Endothelial cell of umbilical vein (primary cell): ENCODE measurements around the gene FAM181A. TPM values are rescaled to one million over a fixed set of nuclear protein-coding genes. Genes with fewer than 3 reads are reported as not detected.
A peak's percentile ranks its signal among the peaks of the same experiment; 100 is the strongest.

Experiments
- BruUV-seq: library from RNA; stranded (reverse); fragments of 400-500 nt; replicated peaks from 2 replicates; lab custom pipeline; 2021; lab: Mats Ljungman, UMichigan
- CTCF ChIA-PET: fragments of 300-600, 350-600 bp; sonication (Branson Sonifier 250); formaldehyde crosslinking; loops from one replicate; lab custom pipeline; 2021; ENCODE audit warnings: antibody characterized with exemption, inconsistent platforms; lab: Charles Lee
- POLR2A ChIA-PET: fragments of 300-600, 350-600 bp; sonication (Branson Sonifier 250); formaldehyde crosslinking; loops from one replicate; lab custom pipeline; 2021; ENCODE audit warnings: antibody characterized with exemption, inconsistent platforms; lab: Charles Lee
- DNase-seq: peaks from one replicate; pipeline ENCODE4 v3.0.0-alpha.2; 2011; ENCODE audit warnings: low read depth, low spot score
- FAIRE-seq: peaks from 2 replicates; lab custom pipeline; 2011; peaks lifted over from hg19 to GRCh38; lab: Jason Lieb, UNC
- H2AFZ ChIP-seq: 2 replicates; pipeline ENCODE4 v1.6.0; 2012; ENCODE audit warnings: low read depth, low read length, control low read depth, inconsistent platforms
- H3K27ac ChIP-seq: 2 replicates; pipeline ENCODE4 v1.5.1; 2011; ENCODE audit warnings: low read depth, mild to moderate bottlenecking, control low read depth, low read length, moderate library complexity; ENCODE audit not compliant: insufficient read depth
- H3K27me3 ChIP-seq, 2 experiments: 2 replicates each; pipeline versions ENCODE4 v1.6.0 to v1.6.1; 2011; ENCODE audit warnings: low read length in 2 of 2, mixed read lengths in 1 of 2; ENCODE audit not compliant: control insufficient read depth in 2 of 2, insufficient read depth in 2 of 2
- H3K36me3 ChIP-seq, 2 experiments: 2 replicates in 1 of 2; 3 replicates in 1 of 2; pipeline ENCODE4 v1.5.1; 2011; ENCODE audit warnings: low read length in 2 of 2, mild to moderate bottlenecking in 1 of 2, moderate library complexity in 1 of 2; ENCODE audit not compliant: control insufficient read depth in 2 of 2, insufficient read depth in 2 of 2; ENCODE audit errors: extremely low read depth in 1 of 2
- H3K4me1 ChIP-seq: 3 replicates; pipeline ENCODE4 v1.5.1; 2011; ENCODE audit warnings: mild to moderate bottlenecking, low read length; ENCODE audit not compliant: control insufficient read depth, insufficient read depth; ENCODE audit errors: extremely low read depth
- H3K4me2 ChIP-seq: 2 replicates; pipeline ENCODE4 v1.6.1; 2011; ENCODE audit warnings: low read length, control low read depth, mixed read lengths; ENCODE audit not compliant: insufficient read depth
- H3K4me3 ChIP-seq, 3 experiments: fragments of 200-600 bp in 1 of 3; sonication (generic), shearing (Covaris generic) in 1 of 3; replicated peaks in 1 of 3; 2 replicates each; pipeline ENCODE4 v1.5.1; 2011 to 2016; ENCODE audit warnings: control low read depth in 3 of 3, low read length in 3 of 3, mild to moderate bottlenecking in 2 of 3, inconsistent platforms in 1 of 3, low read depth in 1 of 3, moderate library complexity in 1 of 3; ENCODE audit not compliant: insufficient read depth in 1 of 3
- H3K79me2 ChIP-seq: 2 replicates; pipeline ENCODE4 v1.6.0; 2012; ENCODE audit warnings: low read length, inconsistent platforms; ENCODE audit not compliant: control insufficient read depth, insufficient read depth
- H3K9ac ChIP-seq: replicated peaks from 2 replicates; pipeline ENCODE3; 2011; ENCODE audit warnings: low read length, control low read depth; ENCODE audit not compliant: insufficient read depth; ENCODE audit errors: extremely low read depth
- H3K9me1 ChIP-seq: replicated peaks from 3 replicates; pipeline ENCODE4 v1.6.0; 2011; ENCODE audit warnings: mild to moderate bottlenecking, low read length; ENCODE audit not compliant: control insufficient read depth, insufficient read depth; ENCODE audit errors: extremely low read depth
- H3K9me3 ChIP-seq: replicated peaks from 2 replicates; pipeline ENCODE4 v1.5.1; 2012; ENCODE audit warnings: low read length, inconsistent platforms; ENCODE audit not compliant: control insufficient read depth, insufficient read depth
- H4K20me1 ChIP-seq: replicated peaks from 2 replicates; pipeline ENCODE3; 2011; ENCODE audit warnings: mild to moderate bottlenecking, low read length; ENCODE audit not compliant: control insufficient read depth, insufficient read depth; ENCODE audit errors: extremely low read depth
- CTCF ChIP-seq, 2 donors: IDR thresholded peaks; 1 replicate in 1 of 2; 2 replicates in 1 of 2; pipeline ENCODE4 v1.5.1; 2011; ENCODE audit warnings: low read length in 2 of 2, mild to moderate bottlenecking in 2 of 2, moderate library complexity in 2 of 2, control low read depth in 1 of 2, inconsistent platforms in 1 of 2, low read depth in 1 of 2; ENCODE audit not compliant: insufficient read depth in 1 of 2; ENCODE audit errors: extremely low read depth in 1 of 2
- EZH2 ChIP-seq: IDR thresholded peaks from 2 replicates; pipeline ENCODE4 v1.6.1; 2012; ENCODE audit warnings: borderline replicate concordance, low read depth, mild to moderate bottlenecking, moderate library complexity, low read length, inconsistent platforms; ENCODE audit not compliant: severe bottlenecking
- FOS ChIP-seq: IDR thresholded peaks from 2 replicates; pipeline ENCODE4 v1.6.1; 2011; ENCODE audit warnings: mild to moderate bottlenecking, low read length, moderate library complexity, borderline replicate concordance; ENCODE audit not compliant: insufficient read depth
- GATA2 ChIP-seq: IDR thresholded peaks from 2 replicates; pipeline ENCODE4 v1.7.0; 2011; ENCODE audit warnings: low read depth, mild to moderate bottlenecking, moderate library complexity, mixed read lengths, low read length; ENCODE audit not compliant: insufficient read length, insufficient read depth
- JUN ChIP-seq: IDR thresholded peaks from 2 replicates; pipeline ENCODE4 v1.6.1; 2011; ENCODE audit warnings: borderline replicate concordance, low read depth; ENCODE audit not compliant: insufficient read length, insufficient read depth
- MAX ChIP-seq: IDR thresholded peaks from 2 replicates; pipeline ENCODE4 v1.6.1; 2011; ENCODE audit not compliant: insufficient read depth, insufficient read length
- MYC ChIP-seq: IDR thresholded peaks from one replicate; pipeline ENCODE4 v1.6.1; 2011; ENCODE audit warnings: mild to moderate bottlenecking, low read depth, low read length
- POLR2A ChIP-seq: IDR thresholded peaks from 2 replicates; pipeline ENCODE4 v1.6.1; 2012; ENCODE audit warnings: low read depth, mild to moderate bottlenecking, control low read depth, low read length
- POLR2AphosphoS5 ChIP-seq: IDR thresholded peaks from 2 replicates; pipeline ENCODE4 v1.6.1; 2012; ENCODE audit warnings: low read depth, mild to moderate bottlenecking, control low read depth, low read length, moderate library complexity; ENCODE audit not compliant: insufficient read depth
- dilution Hi-C: fragments of 300-500 bp; cut with MboI; formaldehyde crosslinking; loops from one replicate; pipeline ENCODE4 v1.15.0; 2019; ENCODE audit warnings: low sequenced_read_pairs; ENCODE audit not compliant: extremely low pct_ligation_motif_present
- intact Hi-C: fragments of 100-400 bp; cut with micrococcal nuclease; formaldehyde crosslinking; loops from one replicate; pipeline ENCODE4 v1.10.0; 2022
- polyA plus RNA-seq, 4 experiments: library from polyadenylated mRNA; depleted of rRNA in 3 of 4; stranded (reverse) in 3 of 4; unstranded in 1 of 4; fragments of >200 nt; gene quantifications; 2 replicates each; pipeline versions ENCODE4 v1.2.1 to v1.2.3, GENCODE V29; 2011 to 2012; ENCODE audit warnings: missing spikeins in 1 of 4
- total RNA-seq: library from RNA; stranded (reverse); gene quantifications from 2 replicates; pipeline ENCODE4 v1.2.3, GENCODE V29; 2021

Gene FAM181A
- total and polyA plus RNA-seq, 2 donors (not counting 3 experiments of a cell fraction or from before 2014, with no cell fraction given): not detected

GRCh38 chr14:93946104-93946503 lies 19.0 kb downstream of the FAM181A start:
- DNase-seq (no peak), FAIRE-seq (no peak)
- H3K4me3 ChIP-seq: no peak overlapping the region
- no peaks in the 10 kb centered on the region for H3K79me2 ChIP-seq
- H3K9ac ChIP-seq: no peak overlapping the region
- CTCF ChIA-PET: interaction anchor here (0.9 to 1.8 kb wide), 7 partner anchors 10 to 191 kb away, joined by 3 to 6 read pairs (median 4); no protein-coding TSS in a partner anchor
- H3K27ac ChIP-seq: no peak overlapping the region
- no peaks in the 10 kb centered on the region for H3K9me1 ChIP-seq
- no TSS peak for BruUV-seq
- TF ChIP-seq FOS (peak; percentile 24), GATA2 (no peak)
- intact Hi-C loops (no loop called here), dilution Hi-C loops (no loop called here)
- no peak overlapping the region for H3K4me2 ChIP-seq
- peaks cover 0 to 1% of the 10 kb centered on the region in 2 experiments for H3K27me3 ChIP-seq
- peaks cover 5% of the 10 kb centered on the region for H3K4me1 ChIP-seq
- H4K20me1 ChIP-seq: no peaks in the 10 kb centered on the region
- POLR2A ChIA-PET: no interaction called here
- H2AFZ ChIP-seq: no peak overlapping the region
- H3K36me3 ChIP-seq: no peaks in the 10 kb centered on the region
- H3K9me3 ChIP-seq: no peaks in the 10 kb centered on the region

- BruUV-seq: no TSS peak
- no peak overlapping the region for H3K4me2 ChIP-seq
- H3K4me3 ChIP-seq: no peak overlapping the region
- no peaks in the 10 kb centered on the region for H3K36me3 ChIP-seq
- no peaks in the 10 kb centered on the region for H4K20me1 ChIP-seq
- H3K79me2 ChIP-seq: no peaks in the 10 kb centered on the region
- H3K27me3 ChIP-seq: peaks cover 0 to 1% of the 10 kb centered on the region in 2 experiments
- H3K27ac ChIP-seq: no peak overlapping the region
- intact Hi-C loops (no loop called here), dilution Hi-C loops (no loop called here)
- TF ChIP-seq POLR2AphosphoS5 (no peak), FOS (no peak), POLR2A (no peak), MYC (no peak), JUN (no peak), CTCF (IDR thresholded peaks at IDR 0.05; ENCODE audit: extremely low read depth in 1 of 2, insufficient read depth in 1 of 2, low read depth in 1 of 2, low read length in 2 of 2) (no peak), EZH2 (no peak), MAX (no peak), GATA2 (no peak)
- CTCF ChIA-PET: interaction anchor here (0.9 to 1.8 kb wide), 8 partner anchors 9 to 190 kb away, joined by 3 to 6 read pairs (median 4); no protein-coding TSS in a partner anchor
- no peak overlapping the region for H3K9ac ChIP-seq
- no peaks in the 10 kb centered on the region for H3K9me1 ChIP-seq
- H3K4me1 ChIP-seq: peaks cover 5% of the 10 kb centered on the region
- H3K9me3 ChIP-seq: no peaks in the 10 kb centered on the region
- FAIRE-seq (no peak), DNase-seq (no peak)
- POLR2A ChIA-PET: no interaction called here
- H2AFZ ChIP-seq: no peak overlapping the region
Measured at GRCh38 chr14:93946541-93947090, 19.5 kb downstream of the FAM181A start.
